Measurements from ENCODE around the gene UIMC1. TPM values are rescaled to one million over a fixed set of nuclear protein-coding genes. Genes with fewer than 3 reads are reported as not detected.
"Not testable (repeated sequence)": the region's sequence is repeated elsewhere in the genome, so short reads cannot be mapped to it uniquely, and the experiment has no call there.

UIMC1 gene
- total RNA-seq, 4 donors from 2014 or later = 34.7 to 51.1 (median 48.9) TPM

GRCh38 chr5:176875014-176875550 is 131.5 kb downstream of the UIMC1 start:
- intact Hi-C loops (cut with DNase I) = no loop called here
- DNase-seq (ENCODE audit: extremely low spot score) = no peak
- Histone ChIP-seq H3K9me3 (no peaks in the 10 kb centered on the region), H3K36me3 (no peaks in the 10 kb centered on the region), H3K27ac (replicated peaks in 1 of 4) (no peak overlapping the region), H3K4me3 (no peak overlapping the region), H3K27me3 (peaks cover 0 to 67% (median 0%) of the 10 kb centered on the region in 4 donors), H3K4me1 (no peaks in the 10 kb centered on the region)
- TF ChIP-seq POLR2AphosphoS5 (IDR thresholded peaks at IDR 0.05) = no peak
- 63% methylated on average over 17 of the region's 17 CpGs for WGBS

GRCh38 chr5:176874198-176874780 is 132.3 kb downstream of the UIMC1 start:
- no peaks in the 10 kb centered on the region for H3K4me1 ChIP-seq
- H3K4me3 ChIP-seq = no peak overlapping the region
- no peaks in the 10 kb centered on the region for H3K9me3 ChIP-seq
- H3K36me3 ChIP-seq = no peaks in the 10 kb centered on the region
- H3K27me3 ChIP-seq = peaks cover 0 to 69% (median 0%) of the 10 kb centered on the region in 4 donors
- TF ChIP-seq CTCF (IDR thresholded peaks at IDR 0.05) (no peak), EP300 (IDR thresholded peaks at IDR 0.05) (no peak)
- no peak for DNase-seq (ENCODE audit: extremely low spot score)
- H3K27ac ChIP-seq (replicated peaks in 1 of 4) = no peak overlapping the region
- 74% methylated on average over 19 of the region's 20 CpGs for WGBS
- intact Hi-C loops (cut with DNase I) = no loop called here

GRCh38 chr5:176873541-176874172 is 132.9 kb downstream of the UIMC1 start:
- TF ChIP-seq EP300 (IDR thresholded peaks at IDR 0.05) (no peak), POLR2A (IDR thresholded peaks at IDR 0.05; ENCODE audit: low read depth) (no peak), POLR2AphosphoS5 (IDR thresholded peaks at IDR 0.05) (no peak), CTCF (IDR thresholded peaks at IDR 0.05) (no peak)
- Histone ChIP-seq H3K27me3 (peaks cover 0 to 69% (median 0%) of the 10 kb centered on the region in 4 donors), H3K4me1 (no peaks in the 10 kb centered on the region), H3K4me3 (no peak overlapping the region), H3K9me3 (no peaks in the 10 kb centered on the region), H3K27ac (replicated peaks in 1 of 4) (no peak overlapping the region), H3K36me3 (no peaks in the 10 kb centered on the region)
- intact Hi-C loops (cut with DNase I) = no loop called here
- WGBS = 47% methylated on average over 14 of the region's 16 CpGs
- DNase-seq (ENCODE audit: extremely low spot score) = no peak

GRCh38 chr5:176873011-176873410 is 133.6 kb downstream of the UIMC1 start:
- peaks cover 0 to 69% (median 0%) of the 10 kb centered on the region in 4 donors for H3K27me3 ChIP-seq
- DNase-seq (ENCODE audit: extremely low spot score); intact Hi-C loops (cut with DNase I); H3K36me3 ChIP-seq; H3K27ac ChIP-seq (replicated peaks in 1 of 4); H3K4me3 ChIP-seq; H3K4me1 ChIP-seq; H3K9me3 ChIP-seq: not testable (repeated sequence)
- 69% methylated on average over 2 of the region's 2 CpGs for WGBS

GRCh38 chr5:176872586-176872985 is 134.0 kb downstream of the UIMC1 start:
- intact Hi-C loops (cut with DNase I); H3K4me1 ChIP-seq; H3K36me3 ChIP-seq; H3K4me3 ChIP-seq; H3K27ac ChIP-seq (replicated peaks in 1 of 4); DNase-seq (ENCODE audit: extremely low spot score); H3K9me3 ChIP-seq: not testable (repeated sequence)
- 75% methylated on average over 2 of the region's 2 CpGs for WGBS
- H3K27me3 ChIP-seq = peaks cover 0 to 69% (median 0%) of the 10 kb centered on the region in 4 donors

- peaks cover 0 to 69% (median 0%) of the 10 kb centered on the region in 4 donors for H3K27me3 ChIP-seq
- intact Hi-C loops (cut with DNase I) = not testable (repeated sequence)
These were observed 135.9 kb downstream of the UIMC1 start for GRCh38 chr5:176870644-176871043.

More at GRCh38 chr5:176870644-176871043, 135.9 kb downstream of the UIMC1 start:
- not testable (repeated sequence) for DNase-seq (ENCODE audit: extremely low spot score); H3K4me1 ChIP-seq; H3K9me3 ChIP-seq; H3K36me3 ChIP-seq; H3K27ac ChIP-seq (replicated peaks in 1 of 4); H3K4me3 ChIP-seq
- 88% methylated on average over 10 of the region's 10 CpGs for WGBS

Measured in esophagus muscularis mucosa (tissue), 4 donors.